RWPE2 (cell line): ENCODE results near the gene TTF2.

Experiments used
- ATAC-seq: fragments of 200-7000 bp; cut with Tn5 transposase; 3 replicates; pipeline ENCODE4 v1.9.1; 2021; ENCODE audit warnings: low read depth
- DNase-seq: peaks from one replicate; pipeline ENCODE4 v3.0.0-alpha.2; 2020; ENCODE audit warnings: low spot score
- H3K27ac ChIP-seq: fragments of 450-650 bp; 2 replicates; pipeline ENCODE4 v1.5.1; 2017; ENCODE audit warnings: mild to moderate bottlenecking; ENCODE audit not compliant: poor library complexity, severe bottlenecking
- H3K27me3 ChIP-seq: fragments of 250-450 bp; sonication (Bioruptor Pico); 2 replicates; pipeline ENCODE4 v1.5.1; 2021; ENCODE audit warnings: mild to moderate bottlenecking, moderate library complexity; ENCODE audit not compliant: insufficient read depth, poor library complexity, severe bottlenecking
- H3K36me3 ChIP-seq: fragments of 250-450 bp; sonication (Bioruptor Pico); 2 replicates; pipeline ENCODE4 v1.5.1; 2020; ENCODE audit warnings: low read depth, mild to moderate bottlenecking, moderate library complexity
- H3K4me1 ChIP-seq: fragments of 250-450 bp; sonication (Bioruptor Pico); 2 replicates; pipeline ENCODE4 v1.5.1; 2021; ENCODE audit warnings: mild to moderate bottlenecking, moderate library complexity; ENCODE audit not compliant: insufficient read depth, poor library complexity, severe bottlenecking
- H3K4me3 ChIP-seq: fragments of 250-450 bp; sonication (Bioruptor Pico); 2 replicates; pipeline ENCODE4 v1.5.1; 2021; ENCODE audit warnings: mild to moderate bottlenecking, moderate library complexity; ENCODE audit not compliant: severe bottlenecking
- H3K9me3 ChIP-seq: fragments of 250-450 bp; sonication (Bioruptor Pico); 2 replicates; pipeline ENCODE4 v1.5.1; 2021; ENCODE audit warnings: mild to moderate bottlenecking, moderate library complexity; ENCODE audit not compliant: severe bottlenecking
- TF ChIP-seq, protein P1 (sequence below): fragments of 450-650 bp; IDR thresholded peaks from one replicate; pipeline ENCODE4 v1.5.1; 2017; ENCODE audit warnings: mild to moderate bottlenecking, moderate library complexity; ENCODE audit not compliant: poor library complexity, severe bottlenecking

The TTF2 gene

GRCh38 chr1:117068580-117068979, 8.5 kb downstream of the TTF2 start:
- no peaks in the 10 kb centered on the region for H3K9me3 ChIP-seq
- H3K4me1 ChIP-seq, result no peaks in the 10 kb centered on the region
- TF ChIP-seq, protein P1, sequence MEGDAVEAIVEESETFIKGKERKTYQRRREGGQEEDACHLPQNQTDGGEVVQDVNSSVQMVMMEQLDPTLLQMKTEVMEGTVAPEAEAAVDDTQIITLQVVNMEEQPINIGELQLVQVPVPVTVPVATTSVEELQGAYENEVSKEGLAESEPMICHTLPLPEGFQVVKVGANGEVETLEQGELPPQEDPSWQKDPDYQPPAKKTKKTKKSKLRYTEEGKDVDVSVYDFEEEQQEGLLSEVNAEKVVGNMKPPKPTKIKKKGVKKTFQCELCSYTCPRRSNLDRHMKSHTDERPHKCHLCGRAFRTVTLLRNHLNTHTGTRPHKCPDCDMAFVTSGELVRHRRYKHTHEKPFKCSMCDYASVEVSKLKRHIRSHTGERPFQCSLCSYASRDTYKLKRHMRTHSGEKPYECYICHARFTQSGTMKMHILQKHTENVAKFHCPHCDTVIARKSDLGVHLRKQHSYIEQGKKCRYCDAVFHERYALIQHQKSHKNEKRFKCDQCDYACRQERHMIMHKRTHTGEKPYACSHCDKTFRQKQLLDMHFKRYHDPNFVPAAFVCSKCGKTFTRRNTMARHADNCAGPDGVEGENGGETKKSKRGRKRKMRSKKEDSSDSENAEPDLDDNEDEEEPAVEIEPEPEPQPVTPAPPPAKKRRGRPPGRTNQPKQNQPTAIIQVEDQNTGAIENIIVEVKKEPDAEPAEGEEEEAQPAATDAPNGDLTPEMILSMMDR, result no peak
- H3K4me3 ChIP-seq, result no peak overlapping the region
- DNase-seq (no peak), ATAC-seq (no peak)
- no peaks in the 10 kb centered on the region for H3K27me3 ChIP-seq
- no peak overlapping the region for H3K27ac ChIP-seq
- H3K36me3 ChIP-seq, result peaks cover 32% of the 10 kb centered on the region

DNA sequence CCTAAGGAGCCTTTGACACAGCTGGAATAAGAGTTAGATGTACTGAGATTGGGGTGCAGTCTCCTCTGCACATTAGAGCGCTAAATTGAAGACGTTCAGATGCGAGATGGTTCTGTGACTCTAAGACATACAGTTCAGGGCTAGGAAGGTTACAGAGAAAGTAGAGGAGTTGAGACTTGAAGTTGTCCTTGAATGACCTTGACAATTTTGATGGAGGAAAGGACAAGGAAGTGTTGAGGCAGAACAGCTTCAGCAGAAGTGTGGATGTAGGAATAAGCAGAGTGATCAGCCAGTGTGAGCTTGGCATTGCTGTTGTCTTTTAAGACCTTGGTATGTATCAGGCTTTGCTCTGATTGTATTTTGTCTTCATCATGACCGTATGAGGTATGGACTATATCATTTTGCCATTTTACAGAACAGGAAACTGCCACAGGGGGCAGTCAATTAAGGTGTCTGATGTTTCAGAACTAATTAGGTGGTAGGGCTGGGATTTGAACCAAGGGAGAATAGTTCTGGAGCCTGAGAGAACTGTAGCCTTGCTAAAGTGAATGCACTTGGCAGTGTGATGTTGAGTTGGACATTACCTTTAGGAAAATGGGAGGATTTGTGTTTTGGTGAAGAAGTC, 9.2 kb downstream of the TTF2 start:
- TF ChIP-seq, protein P1, result no peak
- no peak for DNase-seq
- Histone ChIP-seq H3K27me3 (no peaks in the 10 kb centered on the region), H3K4me3 (no peak overlapping the region), H3K9me3 (no peaks in the 10 kb centered on the region), H3K36me3 (peaks cover 36% of the 10 kb centered on the region), H3K4me1 (no peaks in the 10 kb centered on the region), H3K27ac (no peak overlapping the region)
- no peak for ATAC-seq

GRCh38 chr1:117070124-117070523, 10.0 kb downstream of the TTF2 start:
- Histone ChIP-seq H3K9me3 (no peaks in the 10 kb centered on the region), H3K36me3 (peaks cover 41% of the 10 kb centered on the region), H3K4me1 (no peaks in the 10 kb centered on the region), H3K4me3 (no peak overlapping the region), H3K27ac (no peak overlapping the region), H3K27me3 (no peaks in the 10 kb centered on the region)
- ATAC-seq (no peak), DNase-seq (no peak)
- TF ChIP-seq, protein P1, result no peak

GRCh38 chr1:117076648-117077047, 16.5 kb downstream of the TTF2 start:
- Histone ChIP-seq H3K27me3 (no peaks in the 10 kb centered on the region), H3K4me1 (peaks cover 14% of the 10 kb centered on the region), H3K36me3 (peaks cover 81% of the 10 kb centered on the region), H3K27ac (peak overlapping the region; percentile 46), H3K4me3 (no peak overlapping the region), H3K9me3 (no peaks in the 10 kb centered on the region)
- no peak for DNase-seq
- no peak for ATAC-seq
- TF ChIP-seq, protein P1, result no peak

DNA sequence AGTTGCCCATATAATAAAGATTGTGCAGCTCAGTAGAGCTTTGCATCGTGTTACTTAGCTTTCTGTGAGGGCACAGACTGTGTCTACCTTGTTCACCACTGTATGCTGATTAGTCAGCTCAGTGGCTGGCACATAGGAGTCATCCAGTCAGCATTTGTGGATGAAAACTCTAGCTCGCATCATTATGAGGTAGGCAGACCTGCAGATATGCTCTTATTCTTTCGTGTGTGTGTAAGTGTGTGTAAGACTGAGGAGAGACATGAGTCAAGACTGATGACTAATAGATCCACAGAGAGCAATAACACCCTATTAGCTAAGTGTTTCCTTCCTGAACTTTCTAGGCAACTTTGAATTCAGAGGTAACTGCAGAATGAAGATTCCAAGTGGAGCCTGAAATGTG, 17.1 kb downstream of the TTF2 start:
- no peak for DNase-seq
- ATAC-seq, result peak; percentile 99
- Histone ChIP-seq H3K27me3 (no peaks in the 10 kb centered on the region), H3K4me3 (no peak overlapping the region), H3K4me1 (peaks cover 14% of the 10 kb centered on the region), H3K9me3 (no peaks in the 10 kb centered on the region), H3K36me3 (peaks cover 87% of the 10 kb centered on the region), H3K27ac (peak overlapping the region; percentile 46)
- TF ChIP-seq, protein P1, result no peak
